WTC11 (cell line): ENCODE data around the gene LDAH.

Source experiments
- ATF2 ChIP-seq: sonication (generic); formaldehyde crosslinking; IDR thresholded peaks from 2 replicates; pipeline ENCODE4 v1.8.1; 2022; ENCODE audit warnings: low read depth, missing genetic modification reagents, borderline replicate concordance
- ATF3 ChIP-seq: sonication (generic); formaldehyde crosslinking; conservative IDR thresholded peaks from 2 replicates; pipeline ENCODE4 v1.8.1; 2022; ENCODE audit warnings: mild to moderate bottlenecking, missing genetic modification reagents
- CREB1 ChIP-seq: sonication (generic); formaldehyde crosslinking; IDR thresholded peaks from 2 replicates; pipeline ENCODE4 v1.8.0; 2023; ENCODE audit warnings: mild to moderate bottlenecking, missing genetic modification reagents
- USF2 ChIP-seq: sonication (generic); formaldehyde crosslinking; IDR thresholded peaks from 2 replicates; pipeline ENCODE4 v1.8.1; 2023; ENCODE audit warnings: mild to moderate bottlenecking, missing genetic modification reagents, moderate library complexity
- TF ChIP-seq, protein P1 (sequence below): fragments of 200-600 bp; IDR thresholded peaks from 2 replicates; pipeline ENCODE4 v1.8.0; 2022; ENCODE audit warnings: antibody characterized with exemption

- TF ChIP-seq, protein P1, sequence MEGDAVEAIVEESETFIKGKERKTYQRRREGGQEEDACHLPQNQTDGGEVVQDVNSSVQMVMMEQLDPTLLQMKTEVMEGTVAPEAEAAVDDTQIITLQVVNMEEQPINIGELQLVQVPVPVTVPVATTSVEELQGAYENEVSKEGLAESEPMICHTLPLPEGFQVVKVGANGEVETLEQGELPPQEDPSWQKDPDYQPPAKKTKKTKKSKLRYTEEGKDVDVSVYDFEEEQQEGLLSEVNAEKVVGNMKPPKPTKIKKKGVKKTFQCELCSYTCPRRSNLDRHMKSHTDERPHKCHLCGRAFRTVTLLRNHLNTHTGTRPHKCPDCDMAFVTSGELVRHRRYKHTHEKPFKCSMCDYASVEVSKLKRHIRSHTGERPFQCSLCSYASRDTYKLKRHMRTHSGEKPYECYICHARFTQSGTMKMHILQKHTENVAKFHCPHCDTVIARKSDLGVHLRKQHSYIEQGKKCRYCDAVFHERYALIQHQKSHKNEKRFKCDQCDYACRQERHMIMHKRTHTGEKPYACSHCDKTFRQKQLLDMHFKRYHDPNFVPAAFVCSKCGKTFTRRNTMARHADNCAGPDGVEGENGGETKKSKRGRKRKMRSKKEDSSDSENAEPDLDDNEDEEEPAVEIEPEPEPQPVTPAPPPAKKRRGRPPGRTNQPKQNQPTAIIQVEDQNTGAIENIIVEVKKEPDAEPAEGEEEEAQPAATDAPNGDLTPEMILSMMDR = no peak
- TF ChIP-seq ATF3 (CRISPR knock-in tag) (no peak), CREB1 (CRISPR knock-in tag) (no peak), ATF2 (no peak), USF2 (no peak)
Measured at GRCh38 chr2:20634507-20635112, 188.3 kb downstream of the LDAH start.
